ENCODE results near the gene TNRC6B.
"Not testable (repeated sequence)": the region's sequence is repeated elsewhere in the genome, so short reads cannot be mapped to it uniquely, and the experiment has no call there.

Gene TNRC6B

DNA sequence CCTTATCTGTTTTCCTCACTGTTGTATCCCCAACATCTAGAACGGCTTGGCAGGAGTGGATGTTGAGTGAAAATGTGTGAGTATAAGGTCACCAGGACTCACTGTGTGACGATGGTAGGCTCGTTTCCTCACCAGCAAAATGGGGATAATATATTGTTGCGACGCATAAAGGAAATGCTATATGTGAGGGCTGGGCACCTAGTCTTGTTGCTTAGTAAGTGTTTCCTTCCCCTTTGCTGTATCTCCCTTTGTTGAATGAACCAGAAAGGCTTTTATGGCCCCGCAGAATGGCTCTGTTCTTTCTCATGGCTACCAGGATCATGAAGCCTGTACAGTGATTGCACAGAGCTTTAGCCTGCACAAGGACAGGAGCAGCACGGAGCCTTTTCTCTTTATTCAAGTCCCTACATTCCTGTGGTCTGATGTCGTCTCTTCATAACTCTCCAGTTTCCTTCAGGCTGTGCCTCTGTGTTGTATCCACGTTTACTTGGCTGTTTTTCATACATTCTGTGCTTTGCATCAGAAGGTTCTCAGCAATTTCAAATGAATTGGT is 5.4 kb downstream of the TNRC6B start:
- FAIRE-seq: no peak
- DNase-seq (ENCODE audit: low spot score): peak; percentile 59

DNA sequence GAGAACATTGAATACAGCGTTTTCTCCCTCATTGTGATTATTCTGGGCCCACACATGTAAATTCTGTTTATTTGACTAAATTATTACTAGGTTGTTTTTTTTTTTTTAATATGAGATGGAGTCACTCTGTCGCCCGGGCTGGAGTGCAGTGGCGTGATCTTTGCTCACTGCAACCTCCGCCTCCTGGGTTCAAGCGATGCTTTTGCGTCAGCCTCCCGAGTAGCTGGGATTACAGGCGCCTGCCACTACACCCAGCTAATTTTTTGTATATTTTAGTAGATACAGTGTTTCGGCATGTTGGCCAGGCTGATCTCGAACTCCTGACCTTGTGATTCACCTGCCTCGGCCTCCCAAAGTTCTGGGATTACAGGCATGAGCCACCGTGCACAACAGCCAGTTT is 5.9 kb downstream of the TNRC6B start:
- not testable (repeated sequence) for DNase-seq (ENCODE audit: low spot score); FAIRE-seq

DNA sequence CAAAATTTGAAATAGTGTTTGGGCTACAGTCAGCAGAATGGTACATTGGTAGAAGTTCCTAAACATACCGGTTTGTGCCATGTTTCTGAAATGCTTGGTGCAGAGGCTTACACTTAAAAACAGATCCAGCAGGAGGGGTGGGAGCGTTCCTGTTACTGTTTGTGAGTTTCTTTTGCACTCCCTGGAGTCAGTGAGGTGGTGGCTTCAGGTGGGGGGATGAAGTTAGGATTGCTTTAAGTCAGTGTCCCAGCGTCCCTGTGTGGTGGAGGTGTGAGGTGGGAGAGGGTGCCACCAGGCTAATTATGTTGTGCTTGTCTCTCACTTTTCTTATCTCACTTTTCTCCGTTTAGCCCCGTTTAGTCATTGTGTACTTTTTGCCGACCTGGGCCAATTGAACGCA is 9.7 kb downstream of the TNRC6B start:
- FAIRE-seq (no peak), DNase-seq (ENCODE audit: low spot score) (no peak)

DNA sequence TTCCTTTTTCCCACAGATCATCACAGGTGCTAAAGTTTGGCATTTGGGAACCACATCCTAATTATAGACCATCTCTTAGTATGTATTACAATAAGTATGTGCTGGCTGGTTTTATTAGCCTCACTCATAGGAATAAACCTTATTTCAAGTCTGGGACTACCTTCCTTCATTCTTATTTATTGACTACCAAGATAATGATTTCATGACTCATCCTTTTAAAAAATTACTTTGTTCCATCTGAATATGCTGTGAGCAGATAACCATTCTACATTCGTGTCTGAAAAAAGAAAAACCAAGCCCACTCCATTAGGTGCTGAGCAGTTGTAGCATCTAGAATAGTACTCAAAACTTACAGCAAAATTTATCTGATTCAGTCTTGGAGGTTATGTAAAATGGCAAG is 12.3 kb downstream of the TNRC6B start:
- FAIRE-seq (no peak), DNase-seq (ENCODE audit: low spot score) (no peak)

DNA sequence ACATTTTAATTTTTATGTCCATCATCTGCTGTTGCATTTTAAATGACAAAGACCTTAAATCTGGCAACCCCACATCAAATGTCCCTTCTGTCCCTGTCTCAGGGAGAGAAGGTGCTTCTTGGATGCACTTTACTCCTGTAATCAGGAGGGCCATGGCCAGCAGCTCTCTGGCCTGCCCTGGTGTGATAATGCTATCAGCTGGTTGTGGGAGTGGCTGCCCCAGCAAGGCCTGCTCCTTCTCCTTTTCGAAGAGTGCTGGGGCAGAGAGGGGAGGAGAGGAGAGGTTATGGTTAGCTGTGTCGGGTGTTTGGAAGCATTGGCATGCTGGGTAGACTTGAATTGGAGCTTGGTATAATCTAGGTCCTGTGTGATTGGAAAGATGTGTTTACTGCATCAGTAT is 12.8 kb downstream of the TNRC6B start:
- no peak for DNase-seq (ENCODE audit: low spot score)
- FAIRE-seq: no peak

DNA sequence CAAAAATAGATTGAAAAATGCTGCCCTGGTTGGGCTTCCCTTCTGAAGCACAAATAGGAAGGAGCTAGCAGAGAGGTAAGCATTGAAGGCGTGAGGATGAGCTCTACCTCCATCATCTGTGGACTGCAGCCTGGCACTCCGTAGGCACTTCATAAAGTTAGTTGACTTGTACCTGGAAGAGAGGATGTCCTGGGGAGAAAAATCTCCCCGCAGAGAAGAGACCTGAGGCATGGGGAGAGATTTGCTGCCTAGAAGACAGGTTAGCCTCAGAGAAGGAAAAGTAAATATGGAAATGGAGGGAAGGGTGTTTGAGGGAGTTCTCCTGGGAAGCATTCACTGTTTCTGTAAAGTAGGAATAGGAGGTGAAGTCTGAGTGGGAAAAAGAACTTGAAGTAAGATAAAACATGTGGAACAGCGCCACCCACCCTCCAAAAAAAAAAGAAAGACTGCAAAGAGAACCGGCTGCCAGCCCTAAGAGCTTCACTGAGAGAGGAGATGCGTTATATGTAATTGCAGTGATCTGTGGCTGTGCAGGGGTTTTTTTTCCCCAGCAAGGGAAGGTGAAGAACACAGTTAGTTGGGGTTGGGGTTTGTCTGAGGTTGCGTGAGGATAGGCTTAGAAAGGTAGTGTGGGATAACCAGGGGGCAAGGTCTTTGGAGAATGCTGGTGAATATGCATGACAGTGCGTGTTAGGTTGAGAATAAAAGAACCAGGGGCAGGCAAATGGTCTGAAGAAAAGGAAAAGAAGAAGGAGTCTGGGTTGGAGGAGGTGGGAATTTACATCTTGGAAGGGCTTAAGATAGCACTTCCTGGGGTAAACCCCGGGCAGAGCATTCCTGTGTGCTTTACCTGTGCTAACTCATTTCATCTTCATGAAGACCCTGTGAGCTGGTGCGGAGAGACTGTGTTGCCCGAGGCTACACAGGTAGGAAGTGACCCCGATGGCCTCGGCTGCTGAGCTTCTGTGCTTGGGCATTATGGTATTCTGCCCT is 16.0 kb downstream of the TNRC6B start:
- no peak for FAIRE-seq

DNA sequence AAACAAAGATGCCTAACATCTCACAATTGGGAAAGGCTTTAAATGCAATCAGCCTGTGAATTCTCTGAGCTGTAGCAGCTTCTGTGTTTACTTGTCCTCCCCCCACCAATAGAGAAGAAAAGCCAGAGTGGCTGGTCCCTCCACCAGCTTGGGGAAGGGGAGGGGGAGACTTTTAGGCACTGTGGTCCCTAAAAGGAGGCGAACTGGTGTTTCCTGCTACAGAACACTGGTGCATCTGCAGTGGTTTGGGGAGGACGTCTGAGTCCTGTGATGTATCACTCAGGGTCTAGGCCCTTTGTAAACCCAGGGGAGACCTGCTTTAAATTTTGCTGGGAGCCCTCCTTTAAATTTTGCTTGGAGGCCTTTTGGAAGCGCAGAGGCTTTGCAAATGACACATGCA is 16.9 kb downstream of the TNRC6B start:
- FAIRE-seq: no peak
- DNase-seq (ENCODE audit: low spot score): no peak

More for the DNA sequence above, 16.0 kb downstream of the TNRC6B start:
- no peak for DNase-seq (ENCODE audit: low spot score)

DNA sequence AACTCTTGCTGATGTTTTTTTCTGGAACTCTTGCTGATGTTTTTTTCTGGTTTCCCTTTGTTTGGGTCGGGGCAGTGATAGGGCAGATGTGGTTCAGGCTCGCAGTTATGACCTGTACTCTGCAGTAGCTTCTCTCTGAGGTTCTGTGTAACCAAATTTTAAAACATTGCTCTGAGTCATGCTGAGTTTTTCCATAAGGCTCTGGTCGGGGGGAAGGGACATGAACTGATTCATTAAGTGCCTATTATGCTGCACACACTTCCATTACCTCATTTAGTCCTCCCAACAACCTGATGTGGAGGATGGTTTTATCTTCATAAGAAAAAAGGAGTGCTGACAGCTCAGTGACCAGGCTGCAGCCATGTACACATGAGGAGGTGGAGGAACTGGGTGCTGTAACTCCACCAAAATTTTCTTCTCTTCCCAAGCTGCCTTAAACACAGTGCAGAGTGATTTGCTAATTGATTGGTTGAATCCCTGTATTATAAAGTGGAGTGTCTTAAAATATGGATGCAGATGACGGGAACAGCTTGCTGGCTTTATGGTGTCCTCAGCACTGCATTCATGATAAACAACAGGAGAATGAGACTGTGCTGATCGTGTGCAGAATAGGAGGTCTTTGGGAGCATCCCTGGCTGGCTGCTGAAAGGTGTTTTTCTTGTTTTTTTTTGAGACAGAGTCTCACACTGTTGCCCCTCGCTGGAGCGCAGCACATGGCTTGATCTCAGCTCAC is 19.1 kb downstream of the TNRC6B start:
- FAIRE-seq (peak; percentile 81), DNase-seq (ENCODE audit: low spot score) (peak; percentile 78)

DNA sequence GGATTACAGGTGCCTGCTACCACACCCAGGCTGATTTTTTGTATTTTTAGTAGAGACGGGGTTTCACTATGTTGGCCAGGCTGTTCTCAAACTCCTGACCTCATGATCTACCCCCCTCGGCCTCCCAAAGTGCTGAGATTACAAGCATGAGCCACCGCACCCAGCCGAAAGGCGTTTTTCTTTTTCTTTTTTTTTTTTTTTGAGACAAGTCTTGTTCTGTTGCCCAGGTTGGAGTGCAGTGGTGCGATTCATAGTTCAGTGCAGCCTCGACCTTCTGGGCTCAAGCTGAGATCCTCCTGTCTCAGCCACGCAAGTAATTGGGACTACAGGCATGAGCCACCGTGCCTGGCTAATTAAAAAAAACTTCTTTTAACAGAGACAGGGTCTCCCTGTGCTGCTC is 19.7 kb downstream of the TNRC6B start:
- FAIRE-seq; DNase-seq (ENCODE audit: low spot score): not testable (repeated sequence)

DNA sequence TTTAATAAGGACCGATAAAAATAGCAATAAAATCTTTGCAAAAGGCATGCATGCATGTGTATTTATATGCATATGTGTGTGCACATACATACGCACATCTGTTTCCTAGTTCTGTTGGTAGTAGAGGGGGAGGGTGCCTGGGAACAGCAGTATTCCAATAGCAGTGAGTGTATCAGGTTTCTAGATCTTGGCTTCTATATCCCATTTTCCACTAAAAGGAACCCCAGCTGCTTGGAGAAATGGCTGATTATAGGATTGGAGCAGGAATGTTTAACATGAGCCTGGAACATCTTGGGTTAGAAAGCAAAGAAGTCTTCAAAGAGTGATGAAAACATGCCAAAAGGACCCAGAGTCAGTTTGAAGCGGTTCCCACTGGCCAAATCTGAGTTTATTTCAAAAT is 21.0 kb downstream of the TNRC6B start:
- FAIRE-seq (no peak), DNase-seq (ENCODE audit: low spot score) (no peak)

DNA sequence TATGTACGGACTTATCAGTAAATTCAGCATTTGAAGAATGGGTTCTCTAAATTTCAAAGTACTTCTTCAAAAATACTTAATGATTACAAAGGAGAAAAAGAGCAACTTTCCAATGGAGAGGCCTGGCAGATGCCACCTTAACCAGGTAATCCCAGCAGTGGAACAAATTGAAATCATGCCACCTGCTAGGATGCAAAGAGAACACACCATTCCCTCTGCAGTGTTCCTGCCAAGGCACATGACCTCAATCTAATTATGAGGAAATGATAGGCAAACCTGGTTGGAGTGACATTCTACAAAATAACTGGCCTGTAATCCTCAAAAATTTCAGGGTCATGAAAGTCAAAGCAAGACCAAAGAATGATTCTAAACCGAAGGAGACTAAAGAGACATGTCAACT is 21.5 kb downstream of the TNRC6B start:
- no peak for FAIRE-seq
- DNase-seq (ENCODE audit: low spot score): no peak

DNA sequence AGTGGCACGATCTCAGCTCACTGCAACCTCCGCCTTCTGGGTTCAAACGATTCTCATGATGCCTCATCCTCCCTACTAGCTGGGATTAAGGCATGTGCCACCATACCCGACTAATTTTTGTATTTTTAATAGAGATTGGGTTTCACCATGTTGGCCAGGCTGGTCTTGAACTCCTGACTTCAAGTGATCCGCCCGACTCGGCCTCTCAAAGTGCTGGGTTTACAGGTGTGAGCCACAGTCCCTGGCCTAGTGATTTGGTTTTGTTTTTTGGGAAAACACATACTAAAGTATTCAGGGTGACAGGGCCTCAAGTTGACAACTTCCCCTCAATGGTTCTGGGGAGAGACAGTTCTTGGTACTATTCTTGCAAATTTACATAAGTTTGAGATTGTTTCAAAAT is 22.1 kb downstream of the TNRC6B start:
- no peak for FAIRE-seq
- no peak for DNase-seq (ENCODE audit: low spot score)

DNA sequence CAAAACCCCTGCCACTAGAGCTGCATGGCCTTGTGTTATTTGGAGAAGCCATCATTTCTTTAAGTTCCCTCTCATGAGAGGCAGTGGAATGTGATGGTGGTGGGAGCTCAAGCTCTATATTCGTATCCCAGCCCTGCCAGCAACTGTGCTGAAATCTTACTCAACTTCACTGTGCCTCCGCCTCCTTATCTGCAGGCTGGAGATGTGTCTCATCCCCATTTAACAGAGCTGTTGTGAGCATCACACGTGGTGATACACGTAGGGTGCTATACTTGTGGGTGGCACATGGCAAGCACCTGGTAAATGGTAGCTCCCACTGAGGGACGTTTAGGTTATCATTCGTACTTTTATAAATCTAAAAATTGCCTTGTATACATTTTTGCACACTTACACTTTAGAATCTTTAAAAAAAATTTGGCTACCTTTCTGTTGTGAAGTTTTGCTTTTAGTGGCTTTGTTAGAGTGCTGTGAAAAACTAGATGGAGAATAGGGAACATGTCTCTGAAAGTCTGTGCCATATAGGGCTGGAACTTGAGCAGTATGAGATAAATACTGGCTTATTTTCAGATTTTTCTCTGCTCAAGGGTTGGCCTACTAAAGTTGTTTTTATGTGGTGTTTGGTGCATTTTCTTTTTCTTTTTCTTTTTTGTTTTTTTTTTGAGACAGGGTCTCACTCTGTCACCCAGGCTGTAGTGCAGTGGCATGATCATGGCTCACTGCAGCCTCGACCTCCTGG is 23.2 kb downstream of the TNRC6B start:
- DNase-seq (ENCODE audit: low spot score) (no peak), FAIRE-seq (no peak)

DNA sequence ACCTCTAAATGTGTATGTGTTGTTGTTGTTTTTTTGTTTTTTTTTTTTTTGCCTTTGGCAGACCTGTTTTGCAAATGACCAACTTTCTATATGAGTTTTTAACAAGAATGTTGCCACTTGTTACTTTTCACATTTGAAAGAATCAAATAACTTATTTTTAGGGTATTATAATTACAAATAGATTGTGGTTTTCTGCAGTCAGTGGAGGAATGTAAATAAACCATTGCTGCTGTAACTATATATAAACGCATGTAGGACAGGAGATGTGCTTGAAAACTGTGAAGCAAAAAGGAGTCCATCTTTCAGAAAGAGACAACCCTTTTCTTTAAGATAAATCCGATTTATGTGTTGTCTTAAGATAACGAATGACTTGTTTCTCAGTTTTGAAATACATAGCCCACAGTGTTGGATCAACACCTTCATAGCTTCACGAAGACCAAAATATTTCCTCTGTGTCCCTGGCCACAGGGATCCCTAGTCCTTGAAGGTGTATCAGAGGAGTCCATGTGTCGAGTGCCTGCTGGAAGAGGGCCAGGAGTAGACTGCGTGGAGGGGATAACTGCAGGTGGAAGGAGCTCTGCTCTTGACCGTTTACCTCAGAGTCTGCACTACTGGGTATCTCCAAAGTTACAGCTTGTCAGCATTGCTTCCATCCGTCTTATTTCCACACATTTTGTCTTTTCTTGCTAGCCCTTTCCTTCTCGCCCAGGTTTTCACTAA is 24.7 kb downstream of the TNRC6B start:
- FAIRE-seq (no peak), DNase-seq (ENCODE audit: low spot score) (no peak)

DNA sequence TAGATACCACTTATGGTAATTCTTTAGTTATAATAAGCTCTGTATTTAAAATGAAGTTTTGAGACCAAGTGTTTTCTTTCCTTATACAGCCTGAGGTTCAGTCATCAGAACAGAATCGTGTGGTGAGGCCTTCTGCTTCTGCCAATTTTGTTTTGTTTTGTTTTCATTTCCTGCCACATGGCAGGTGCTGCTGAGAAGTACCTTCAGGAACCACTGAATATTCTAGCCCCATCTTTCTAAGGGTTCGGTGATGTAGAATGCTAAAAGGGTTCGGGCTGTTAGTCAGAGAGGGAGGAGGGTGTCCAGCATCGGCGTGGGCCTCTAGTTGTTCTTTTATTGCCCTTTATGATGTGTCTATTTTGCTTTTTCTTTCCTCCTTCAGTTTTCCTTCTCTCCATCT is 25.8 kb downstream of the TNRC6B start:
- no peak for DNase-seq (ENCODE audit: low spot score)
- FAIRE-seq: no peak

DNA sequence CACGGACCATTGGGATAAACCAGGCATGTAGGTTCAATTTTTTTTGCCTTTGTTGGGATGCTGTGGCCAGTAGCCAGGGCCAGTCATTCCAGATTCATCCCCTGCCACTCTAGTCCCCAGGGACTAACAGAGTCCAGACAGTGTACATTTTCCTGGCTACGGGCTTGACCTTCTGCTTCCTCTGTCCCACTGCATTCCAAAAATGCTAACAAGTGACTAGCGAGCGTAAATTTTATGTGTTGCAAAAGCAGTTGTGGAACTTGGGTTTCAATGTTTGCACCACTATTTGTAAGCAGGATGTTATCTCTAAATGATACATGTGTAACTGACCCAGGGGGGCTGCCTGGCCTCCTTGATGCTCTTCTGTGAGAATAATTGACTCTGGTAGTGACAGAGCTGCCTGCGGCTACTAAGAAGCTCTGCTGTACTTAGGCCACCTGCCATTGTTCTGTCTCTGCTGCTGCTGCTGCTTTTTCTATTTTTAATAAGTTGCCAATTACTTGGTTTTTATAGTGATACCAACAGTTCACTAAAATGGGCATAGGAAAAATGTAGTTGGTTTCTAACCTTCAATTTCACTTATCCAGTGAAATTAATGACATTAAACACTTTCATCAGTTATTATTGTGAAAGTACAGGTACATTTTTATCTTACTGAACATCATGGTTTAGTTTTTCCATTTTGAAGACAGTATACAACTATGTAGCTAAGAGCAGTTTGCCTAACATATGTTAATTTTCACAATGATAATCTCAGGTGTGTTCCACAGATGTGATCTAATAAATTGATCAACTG is 26.8 kb downstream of the TNRC6B start:
- DNase-seq (ENCODE audit: low spot score): no peak
- no peak for FAIRE-seq

DNA sequence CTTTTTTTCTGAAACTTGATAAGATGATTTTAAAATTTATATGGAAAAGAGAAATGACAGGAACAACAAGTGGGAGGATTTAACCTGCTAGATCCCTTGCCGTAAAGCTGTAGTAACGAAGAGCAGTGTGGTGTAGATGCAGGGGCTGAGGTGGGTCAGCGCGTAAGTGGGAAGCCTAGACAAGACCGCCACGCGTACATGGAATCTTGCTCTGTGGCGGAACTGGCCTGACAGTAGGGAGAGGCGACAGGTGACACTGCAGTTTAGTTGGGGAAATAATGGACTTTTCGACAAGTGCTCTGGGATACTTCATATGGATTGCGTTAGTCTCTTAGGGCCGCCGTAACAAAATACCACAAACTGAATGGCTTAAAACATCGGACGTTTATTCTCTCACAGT is 28.8 kb downstream of the TNRC6B start:
- DNase-seq (ENCODE audit: low spot score) (no peak), FAIRE-seq (no peak)

DNA sequence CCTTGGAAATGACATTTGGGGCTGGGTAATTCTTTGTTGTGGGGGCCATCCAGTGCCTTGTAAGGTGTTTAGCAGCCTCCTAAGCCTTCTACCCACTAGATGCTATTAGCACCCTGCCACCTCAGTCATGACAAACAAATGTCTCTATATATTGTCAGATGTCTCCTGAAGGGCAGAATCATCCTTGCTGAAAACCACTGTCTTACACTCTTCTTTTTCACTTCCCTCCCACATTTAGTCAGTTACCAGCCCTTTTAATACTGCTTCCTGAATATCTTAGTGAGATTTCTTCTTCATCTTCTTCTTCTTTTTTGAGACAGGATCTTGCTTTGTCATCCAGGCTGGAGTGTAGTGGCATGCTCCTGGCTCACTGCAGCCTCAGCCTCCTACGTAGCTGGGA is 33.1 kb downstream of the TNRC6B start:
- FAIRE-seq (no peak), DNase-seq (ENCODE audit: low spot score) (no peak)

DNA sequence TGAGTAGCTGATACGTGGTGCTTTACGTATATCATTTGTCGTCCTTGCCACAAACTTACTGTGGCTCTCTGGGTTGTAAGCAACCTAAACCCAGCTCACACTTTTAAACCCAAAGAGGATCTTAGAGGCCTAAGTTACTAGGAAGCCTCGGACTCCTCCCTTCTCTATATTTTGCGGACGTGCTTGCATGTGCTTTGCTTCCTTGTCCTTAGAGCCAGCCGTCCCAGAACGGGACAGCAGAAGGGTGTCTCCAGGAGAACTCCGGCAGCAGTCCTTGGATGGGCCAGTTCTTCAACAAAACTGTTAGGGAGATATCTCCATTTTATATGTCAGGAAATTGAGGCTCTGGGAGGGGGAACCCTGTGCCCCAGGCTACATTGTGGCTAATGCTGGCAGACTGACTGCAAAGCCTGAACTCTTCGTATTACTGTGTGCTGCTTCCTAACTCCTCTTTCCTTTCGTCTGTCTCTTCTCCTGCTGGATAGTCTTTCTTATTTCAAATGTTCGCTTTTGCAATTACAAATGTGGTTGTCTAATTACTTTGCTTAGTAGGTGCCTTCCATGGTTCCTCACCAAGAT is 33.8 kb downstream of the TNRC6B start:
- FAIRE-seq (no peak), DNase-seq (ENCODE audit: low spot score) (no peak)

DNA sequence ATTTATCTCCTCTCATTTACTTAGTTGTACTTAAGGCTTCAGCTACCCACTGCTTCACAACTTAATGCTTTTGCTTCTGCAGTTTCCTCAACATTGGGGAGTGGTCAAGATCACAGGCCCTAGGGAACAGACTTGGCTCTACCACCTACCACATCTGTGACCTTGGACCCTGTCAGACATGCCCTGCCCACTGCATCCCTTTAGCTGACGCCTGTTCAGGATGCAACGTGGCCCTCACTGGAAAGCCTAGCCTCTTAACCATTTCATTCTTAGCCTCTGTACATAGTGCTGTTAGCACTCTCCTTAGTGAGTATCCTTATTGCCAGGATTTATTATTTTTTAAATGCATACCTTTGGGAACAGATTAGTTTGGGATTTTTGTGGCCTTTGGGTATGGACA is 34.4 kb downstream of the TNRC6B start:
- FAIRE-seq: no peak
- DNase-seq (ENCODE audit: low spot score): no peak

Data from RCC 7860 (cell line).